A549 (cell line): ENCODE data around the gene SLC22A7. TPM values are rescaled to one million over a fixed set of nuclear protein-coding genes. Genes with fewer than 3 reads are reported as not detected.
A peak's percentile ranks its signal among the peaks of the same experiment; 100 is the strongest.

Source experiments
- ATAC-seq, 2 experiments: fragments of 200-7000 bp in 1 of 2; fragments of >200 bp in 1 of 2; cut with Nextera tagmentation in 1 of 2; cut with Tn5 transposase in 1 of 2; 3 replicates each; pipeline versions ENCODE4 v1.8.0 to v1.9.1; 2018 to 2020; ENCODE audit warnings: mild to moderate bottlenecking in 1 of 2, moderate library complexity in 1 of 2
- CTCF ChIA-PET: fragments of 300-600 bp; sonication (Branson Sonifier 250); formaldehyde crosslinking; extraction: SDS; loops from one replicate; lab custom pipeline; 2021; ENCODE audit warnings: antibody characterized with exemption, inconsistent platforms; lab: Yijun Ruan, JAX
- POLR2A ChIA-PET: fragments of 350-600 bp; formaldehyde crosslinking; extraction: SDS; loops from one replicate; lab custom pipeline; 2021; ENCODE audit warnings: antibody characterized with exemption, inconsistent platforms; lab: Yijun Ruan, JAX
- DNase-seq, 2 experiments: peaks; one replicate each; pipeline versions ENCODE4 v3.0.0 to v3.0.0-alpha.2; 2011 to 2016; ENCODE audit warnings: low read depth in 1 of 2, low spot score in 1 of 2
- FAIRE-seq: peaks from 2 replicates; lab custom pipeline; 2011; peaks lifted over from hg19 to GRCh38; lab: Jason Lieb, UNC
- H3K27ac ChIP-seq, 2 experiments: fragments of >200 bp; sonication (Bioruptor Twin); formaldehyde crosslinking; 3 replicates each; pipeline ENCODE4 v1.5.1; 2016 to 2017
- H3K4me1 ChIP-seq: fragments of >200 bp; sonication (Bioruptor Twin); formaldehyde crosslinking; 3 replicates; pipeline ENCODE4 v1.6.1; 2016
- H3K4me2 ChIP-seq: fragments of >200 bp; sonication (Bioruptor Twin); formaldehyde crosslinking; 3 replicates; pipeline ENCODE4 v1.6.1; 2016
- H3K4me3 ChIP-seq: fragments of >200 bp; sonication (Bioruptor Twin); formaldehyde crosslinking; 3 replicates; pipeline ENCODE4 v1.5.1; 2016
- H3K9me3 ChIP-seq: fragments of >200 bp; sonication (Bioruptor Twin); formaldehyde crosslinking; 3 replicates; pipeline ENCODE4 v1.6.1; 2016
- ATOH8 ChIP-seq: fragments of 250-450 bp; sonication (Bioruptor Pico); IDR thresholded peaks from 2 replicates; pipeline ENCODE4 v1.5.0; 2020; ENCODE audit warnings: low read depth, mild to moderate bottlenecking, moderate library complexity
- BHLHE40 ChIP-seq: IDR thresholded peaks from 2 replicates; pipeline ENCODE4 v1.6.1; 2012; ENCODE audit warnings: low read depth, low read length, inconsistent platforms
- CBX2 ChIP-seq: fragments of 200-600 bp; sonication (generic); IDR thresholded peaks from 2 replicates; pipeline ENCODE4 v1.6.1; 2016; ENCODE audit warnings: low read depth, mild to moderate bottlenecking, borderline replicate concordance
- CEBPB ChIP-seq, 2 experiments: fragments of >200 bp in 1 of 2; sonication (Bioruptor Twin) in 1 of 2; formaldehyde crosslinking in 1 of 2; IDR thresholded peaks; 2 replicates each; pipeline ENCODE4 v1.6.1; 2012 to 2016
- EHF ChIP-seq: fragments of 250-450 bp; sonication (Bioruptor Pico); IDR thresholded peaks from 2 replicates; pipeline ENCODE4 v1.5.0; 2020; ENCODE audit warnings: mild to moderate bottlenecking
- EHMT2 ChIP-seq: fragments of 200-600 bp; sonication (generic); IDR thresholded peaks from 2 replicates; pipeline ENCODE4 v1.6.1; 2016; ENCODE audit warnings: antibody characterized with exemption, low read depth, mild to moderate bottlenecking, moderate library complexity
- ELK1 ChIP-seq: fragments of 150-350 bp; IDR thresholded peaks from 2 replicates; pipeline ENCODE4 v1.6.1; 2014; ENCODE audit warnings: low read depth, mild to moderate bottlenecking, low read length
- EP300 ChIP-seq, 2 experiments: fragments of >200 bp; sonication (Bioruptor Twin); formaldehyde crosslinking; IDR thresholded peaks; 2 replicates in 1 of 2; 3 replicates in 1 of 2; pipeline ENCODE4 v1.6.1; 2016 to 2017
- FOSB ChIP-seq: fragments of 250-450 bp; sonication (Bioruptor Pico); IDR thresholded peaks from 2 replicates; pipeline ENCODE4 v1.5.0; 2020; ENCODE audit warnings: mild to moderate bottlenecking, moderate library complexity
- FOXS1 ChIP-seq: fragments of 250-450 bp; sonication (Bioruptor Pico); IDR thresholded peaks from 2 replicates; pipeline ENCODE4 v1.5.0; 2020; ENCODE audit warnings: mild to moderate bottlenecking, moderate library complexity
- GATA3 ChIP-seq: IDR thresholded peaks from 2 replicates; pipeline ENCODE4 v1.6.1; 2012; ENCODE audit warnings: borderline replicate concordance
- HDAC2 ChIP-seq: fragments of 200-600 bp; sonication (generic); IDR thresholded peaks from 2 replicates; pipeline ENCODE4 v1.6.1; 2016
- HEYL ChIP-seq: fragments of 250-450 bp; sonication (Bioruptor Pico); IDR thresholded peaks from 2 replicates; pipeline ENCODE4 v1.8.0; 2021; ENCODE audit warnings: mild to moderate bottlenecking, moderate library complexity
- HOXB13 ChIP-seq: fragments of 250-450 bp; sonication (Bioruptor Pico); IDR thresholded peaks from 2 replicates; pipeline ENCODE4 v1.5.0; 2020; ENCODE audit warnings: low read depth, mild to moderate bottlenecking, moderate library complexity
- JUN ChIP-seq, 2 experiments: fragments of >200 bp; sonication (Bioruptor Twin); formaldehyde crosslinking; IDR thresholded peaks; 2 replicates in 1 of 2; 3 replicates in 1 of 2; pipeline ENCODE4 v1.6.1; 2016 to 2017
- JUNB ChIP-seq: fragments of >200 bp; sonication (Bioruptor Twin); formaldehyde crosslinking; IDR thresholded peaks from 2 replicates; pipeline ENCODE4 v1.6.1; 2016
- KDM1A ChIP-seq: fragments of 200-600 bp; sonication (generic); IDR thresholded peaks from 2 replicates; pipeline ENCODE4 v1.6.1; 2016; ENCODE audit warnings: low read depth, mild to moderate bottlenecking
- MYC ChIP-seq: IDR thresholded peaks from 2 replicates; pipeline ENCODE4 v1.6.1; 2012; ENCODE audit warnings: mild to moderate bottlenecking, inconsistent platforms, low read length, improper control_type of control experiment, borderline replicate concordance
- NFE2L2 ChIP-seq: fragments of 150-350 bp; conservative IDR thresholded peaks from 2 replicates; pipeline ENCODE4 v1.6.1; 2014; ENCODE audit warnings: low read length
- RNF2 ChIP-seq: fragments of 200-600 bp; sonication (generic); IDR thresholded peaks from 2 replicates; pipeline ENCODE4 v1.6.1; 2016; ENCODE audit warnings: low read depth, mild to moderate bottlenecking, antibody characterized with exemption, moderate library complexity, borderline replicate concordance
- SMC3 ChIP-seq: fragments of >200 bp; sonication (Bioruptor Twin); formaldehyde crosslinking; IDR thresholded peaks from 3 replicates; pipeline ENCODE4 v1.6.1; 2018; ENCODE audit warnings: inconsistent platforms
- SREBF2 ChIP-seq: fragments of 450-650 bp; IDR thresholded peaks from 2 replicates; pipeline ENCODE4 v1.6.1; 2014; ENCODE audit warnings: mild to moderate bottlenecking, moderate library complexity
- TFCP2L1 ChIP-seq: fragments of 250-450 bp; sonication (Bioruptor Pico); IDR thresholded peaks from 2 replicates; pipeline ENCODE4 v1.5.0; 2021; ENCODE audit warnings: mild to moderate bottlenecking
- ZSCAN20 ChIP-seq: fragments of 250-450 bp; sonication (Bioruptor Pico); IDR thresholded peaks from 2 replicates; pipeline ENCODE4 v1.8.0; 2022; ENCODE audit warnings: mild to moderate bottlenecking, moderate library complexity
- WGBS: methylation state at CpG from one replicate; pipeline ENCODE4 v1.1.6; 2017; ENCODE audit errors: missing lambda C conversion rate; 5-methylcytosine and 5-hydroxymethylcytosine counted together
- polyA plus RNA-seq, 4 experiments: library from polyadenylated mRNA; depleted of rRNA in 3 of 4; stranded (reverse); fragments of >200 nt; fragmentation: RNase III in 1 of 4; extraction: RNeasy Plus Mini Kit Qiagen cat#74134 plus additional on column Dnase treatment in 1 of 4; gene quantifications; 2 replicates in 3 of 4; 3 replicates in 1 of 4; pipeline ENCODE4 v1.2.3, GENCODE V29; 2011 to 2017
- TF ChIP-seq, protein P1 (sequence below): IDR thresholded peaks from 2 replicates; pipeline ENCODE4 v1.6.1; 2012; ENCODE audit warnings: low read depth, borderline replicate concordance
- TF ChIP-seq, protein P2 (sequence below): fragments of 250-450 bp; sonication (Bioruptor Pico); IDR thresholded peaks from 2 replicates; pipeline ENCODE4 v1.5.0; 2021; ENCODE audit warnings: mild to moderate bottlenecking, moderate library complexity, borderline replicate concordance
- TF ChIP-seq, protein P3 (sequence below): fragments of >200 bp; sonication (Bioruptor Twin); formaldehyde crosslinking; IDR thresholded peaks from 3 replicates; pipeline ENCODE4 v1.6.1; 2016

Gene SLC22A7
- polyA plus RNA-seq, 2 of the 4 experiments (the other 2 are of a cell fraction): not detected

GRCh38 chr6:43277643-43278523 is 20.2 kb upstream of the SLC22A7 start:
- peak overlapping the region; percentile 45 for H3K4me2 ChIP-seq
- WGBS: 74% methylated on average over 9 of the region's 13 CpGs
- peak overlapping the region; percentile 62 to 80 for H3K27ac ChIP-seq
- FAIRE-seq (no peak), ATAC-seq (peak; percentile 15 to 72; a peak in 4 of 6 replicates), DNase-seq (peak in 1 of 2 experiments; percentile 32)
- peaks cover 52% of the 10 kb centered on the region for H3K4me1 ChIP-seq
- H3K4me3 ChIP-seq: no peak overlapping the region
- TF ChIP-seq FOXS1 (CRISPR knock-in tag) (no peak), SMC3 (no peak), GATA3 (no peak), SREBF2 (no peak), HEYL (no peak), JUNB (no peak), EHF (no peak)
- H3K9me3 ChIP-seq: no peaks in the 10 kb centered on the region
- POLR2A ChIA-PET: no interaction called here
- CTCF ChIA-PET: no interaction called here

- POLR2A ChIA-PET: no interaction called here
- CTCF ChIA-PET: no interaction called here
- WGBS: 33% methylated on average over 4 of the region's 4 CpGs
These were observed 19.5 kb upstream of the SLC22A7 start for GRCh38 chr6:43278524-43279078.

DNA sequence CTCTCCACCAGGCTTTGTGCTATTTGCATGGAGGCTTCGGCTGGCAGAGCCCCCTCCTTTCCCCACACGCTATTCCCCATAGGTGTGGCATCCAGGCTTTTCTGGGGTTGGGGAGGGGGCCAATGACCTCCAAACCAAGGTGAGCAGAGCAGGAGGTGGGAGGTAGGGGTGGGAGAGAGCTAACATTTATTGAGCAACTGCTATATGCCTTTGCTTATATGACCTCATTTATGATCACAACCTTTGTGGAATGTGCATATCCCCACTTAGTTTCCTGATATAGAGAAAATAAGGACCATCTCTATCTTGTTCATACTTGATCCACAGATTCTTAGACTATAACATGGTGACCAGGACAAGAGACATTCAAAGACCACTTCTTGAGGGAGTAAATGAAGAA is 17.8 kb upstream of the SLC22A7 start:
- ChIA-PET POLR2A (no interaction called here), CTCF (no interaction called here)
- H3K4me1 ChIP-seq: peaks cover 42% of the 10 kb centered on the region
- FAIRE-seq (no peak), ATAC-seq (no peak), DNase-seq (no peak)
- H3K4me2 ChIP-seq: no peak overlapping the region
- no peaks in the 10 kb centered on the region for H3K9me3 ChIP-seq
- 50% methylated on average over 1 of the region's 2 CpGs for whole genome bisulfite sequencing
- no peak overlapping the region for H3K27ac ChIP-seq
- no peak overlapping the region for H3K4me3 ChIP-seq
- no peak for TF ChIP-seq KDM1A
- TF ChIP-seq HDAC2: no peak
- TF ChIP-seq, protein P1, sequence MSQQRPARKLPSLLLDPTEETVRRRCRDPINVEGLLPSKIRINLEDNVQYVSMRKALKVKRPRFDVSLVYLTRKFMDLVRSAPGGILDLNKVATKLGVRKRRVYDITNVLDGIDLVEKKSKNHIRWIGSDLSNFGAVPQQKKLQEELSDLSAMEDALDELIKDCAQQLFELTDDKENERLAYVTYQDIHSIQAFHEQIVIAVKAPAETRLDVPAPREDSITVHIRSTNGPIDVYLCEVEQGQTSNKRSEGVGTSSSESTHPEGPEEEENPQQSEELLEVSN: no peak
- no peak for TF ChIP-seq HEYL
- no peak for TF ChIP-seq RNF2
- no peak for TF ChIP-seq JUN (IDR thresholded peaks at IDR 0.05)
- TF ChIP-seq BHLHE40: no peak
- no peak for TF ChIP-seq ZSCAN20 (CRISPR knock-in tag)
- TF ChIP-seq NFE2L2: no peak
- no peak for TF ChIP-seq ELK1
- no peak for TF ChIP-seq FOXS1 (CRISPR knock-in tag)
- no peak for TF ChIP-seq EP300 (IDR thresholded peaks at IDR 0.05)
- no peak for TF ChIP-seq HOXB13 (CRISPR knock-in tag)
- no peak for TF ChIP-seq CEBPB (IDR thresholded peaks at IDR 0.05)
- no peak for TF ChIP-seq FOSB (CRISPR knock-in tag)
- TF ChIP-seq JUNB: no peak

More at GRCh38 chr6:43278524-43279078, 19.5 kb upstream of the SLC22A7 start:
- Histone ChIP-seq H3K27ac (peak overlapping the region; percentile 62 to 80), H3K4me3 (no peak overlapping the region), H3K4me1 (peaks cover 52% of the 10 kb centered on the region), H3K4me2 (peak overlapping the region; percentile 45), H3K9me3 (no peaks in the 10 kb centered on the region)
- DNase-seq: peak in 1 of 2 experiments; percentile 50
- no peak for FAIRE-seq
- TF ChIP-seq, protein P2, sequence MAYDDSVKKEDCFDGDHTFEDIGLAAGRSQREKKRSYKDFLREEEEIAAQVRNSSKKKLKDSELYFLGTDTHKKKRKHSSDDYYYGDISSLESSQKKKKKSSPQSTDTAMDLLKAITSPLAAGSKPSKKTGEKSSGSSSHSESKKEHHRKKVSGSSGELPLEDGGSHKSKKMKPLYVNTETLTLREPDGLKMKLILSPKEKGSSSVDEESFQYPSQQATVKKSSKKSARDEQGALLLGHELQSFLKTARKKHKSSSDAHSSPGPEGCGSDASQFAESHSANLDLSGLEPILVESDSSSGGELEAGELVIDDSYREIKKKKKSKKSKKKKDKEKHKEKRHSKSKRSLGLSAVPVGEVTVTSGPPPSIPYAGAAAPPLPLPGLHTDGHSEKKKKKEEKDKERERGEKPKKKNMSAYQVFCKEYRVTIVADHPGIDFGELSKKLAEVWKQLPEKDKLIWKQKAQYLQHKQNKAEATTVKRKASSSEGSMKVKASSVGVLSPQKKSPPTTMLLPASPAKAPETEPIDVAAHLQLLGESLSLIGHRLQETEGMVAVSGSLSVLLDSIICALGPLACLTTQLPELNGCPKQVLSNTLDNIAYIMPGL (CRISPR knock-in tag): no peak
- TF ChIP-seq, protein P3, sequence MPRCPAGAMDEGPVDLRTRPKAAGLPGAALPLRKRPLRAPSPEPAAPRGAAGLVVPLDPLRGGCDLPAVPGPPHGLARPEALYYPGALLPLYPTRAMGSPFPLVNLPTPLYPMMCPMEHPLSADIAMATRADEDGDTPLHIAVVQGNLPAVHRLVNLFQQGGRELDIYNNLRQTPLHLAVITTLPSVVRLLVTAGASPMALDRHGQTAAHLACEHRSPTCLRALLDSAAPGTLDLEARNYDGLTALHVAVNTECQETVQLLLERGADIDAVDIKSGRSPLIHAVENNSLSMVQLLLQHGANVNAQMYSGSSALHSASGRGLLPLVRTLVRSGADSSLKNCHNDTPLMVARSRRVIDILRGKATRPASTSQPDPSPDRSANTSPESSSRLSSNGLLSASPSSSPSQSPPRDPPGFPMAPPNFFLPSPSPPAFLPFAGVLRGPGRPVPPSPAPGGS: no peak
- TF ChIP-seq JUN (IDR thresholded peaks at IDR 0.05): no peak
- no peak for TF ChIP-seq JUNB
- TF ChIP-seq RNF2: no peak
- TF ChIP-seq TFCP2L1: no peak
- no peak for TF ChIP-seq ATOH8 (CRISPR knock-in tag)
- TF ChIP-seq EHMT2: no peak
- no peak for TF ChIP-seq MYC
- TF ChIP-seq CBX2: no peak
- no peak for TF ChIP-seq ZSCAN20 (CRISPR knock-in tag)
- ATAC-seq: peak; percentile 51 to 76; a peak in 5 of 6 replicates
